HG02642 (cell line): ENCODE data around the gene SH3TC2.

Source experiments
- ATAC-seq: cut with Tn5 transposase; IDR thresholded peaks from one replicate; pipeline ENCODE4 v1.9.1; 2021; ENCODE audit warnings: mild to moderate bottlenecking; ENCODE audit not compliant: unreplicated experiment, poor library complexity

SH3TC2 gene

DNA sequence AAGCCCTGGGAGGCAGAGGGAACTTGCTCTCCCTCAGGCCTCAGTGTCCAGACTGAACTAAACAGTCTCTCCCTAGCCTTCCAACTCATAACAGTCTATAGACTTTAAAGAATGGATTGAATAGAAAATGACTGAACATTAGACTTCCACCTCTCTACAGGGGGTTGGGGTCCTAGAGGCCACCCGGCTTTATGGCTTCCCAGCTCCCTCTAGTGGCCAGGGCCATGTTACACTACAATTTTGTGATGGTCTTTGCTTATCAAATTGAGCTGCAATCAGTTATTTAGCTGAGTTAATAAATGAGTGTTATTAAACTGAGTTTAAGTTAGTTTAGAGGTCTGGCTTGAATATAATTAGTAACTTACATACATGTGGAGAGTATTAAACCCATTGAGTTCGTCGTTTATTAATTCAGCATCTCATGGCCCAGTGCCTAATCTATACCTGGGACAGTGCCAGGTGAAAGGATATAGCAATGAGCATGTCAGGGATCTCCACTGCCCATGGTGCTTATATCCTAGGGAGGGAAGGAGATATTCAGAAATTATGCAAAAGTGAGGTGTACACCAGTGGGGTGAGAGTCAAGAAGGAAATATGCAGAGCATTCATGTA is 105.2 kb downstream of the SH3TC2 start:
- peak; percentile 58 for ATAC-seq

DNA sequence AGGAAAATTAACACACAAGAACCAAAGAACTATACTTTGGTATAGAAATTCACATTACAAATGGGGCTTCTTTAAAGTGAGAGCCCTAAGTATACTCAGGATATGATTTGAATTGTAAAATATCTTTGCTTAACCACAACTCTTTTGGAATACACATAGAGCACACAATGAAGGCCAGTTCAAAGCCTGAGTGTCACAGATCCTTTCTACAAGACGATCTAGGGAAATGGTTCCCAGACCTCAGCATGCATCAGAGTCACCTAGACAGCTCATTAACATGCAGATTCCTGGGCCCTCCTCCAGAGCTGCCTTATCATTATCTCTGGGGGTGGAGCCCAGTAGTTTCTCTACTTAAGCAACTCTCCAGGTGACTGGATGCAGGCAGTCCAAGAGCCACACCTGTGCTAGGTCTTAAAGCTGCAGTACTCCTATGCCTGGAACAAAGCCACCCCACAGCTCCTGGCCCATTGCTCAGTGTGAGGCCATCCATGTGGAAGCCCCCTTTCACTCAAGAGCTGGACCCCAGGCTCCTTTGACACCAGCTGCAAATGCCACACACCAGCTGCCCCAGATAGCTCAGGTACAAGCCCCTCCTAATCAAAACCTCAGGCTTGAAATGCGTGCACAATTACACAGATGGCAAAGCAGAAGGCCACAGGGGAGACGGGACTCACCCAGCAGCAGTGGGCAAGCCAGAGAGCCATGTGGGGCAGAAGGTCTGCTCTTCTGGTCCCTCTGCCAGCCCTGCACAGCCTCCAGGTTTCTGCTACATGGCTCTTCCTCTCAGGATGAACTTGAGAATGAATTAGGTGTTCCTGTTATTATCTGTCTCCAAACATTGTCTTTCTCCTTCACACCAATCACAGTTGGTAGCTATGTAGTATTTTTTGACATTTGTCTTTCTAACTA is 106.1 kb downstream of the SH3TC2 start:
- no peak for ATAC-seq
